Measurements from ENCODE around the gene PCNX2.
"Not testable (repeated sequence)": the region's sequence is repeated elsewhere in the genome, so short reads cannot be mapped to it uniquely, and the experiment has no call there.

Gene PCNX2

DNA sequence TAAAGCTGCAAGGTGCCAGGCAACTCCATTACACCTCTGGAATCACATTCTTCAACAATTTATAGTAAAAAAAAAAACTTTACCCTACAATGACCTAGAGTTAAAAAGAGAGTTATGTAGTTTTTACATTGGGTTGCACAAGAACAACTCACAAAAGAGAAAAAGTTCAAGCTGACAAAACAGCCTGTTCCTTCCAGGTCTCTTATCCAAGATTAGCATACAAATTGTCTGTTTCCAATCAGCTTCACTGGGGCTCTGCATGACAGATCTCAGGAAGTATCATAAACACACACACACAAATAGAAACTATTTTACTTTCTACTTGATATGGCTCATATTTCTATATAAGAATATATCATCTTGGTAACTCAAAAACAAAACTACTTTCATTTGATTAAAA, 154.6 kb downstream of the PCNX2 start:
- no peak for DNase-seq

- no peak for DNase-seq
Measured at GRCh38 chr1:233140499-233140898, 155.0 kb downstream of the PCNX2 start.

DNA sequence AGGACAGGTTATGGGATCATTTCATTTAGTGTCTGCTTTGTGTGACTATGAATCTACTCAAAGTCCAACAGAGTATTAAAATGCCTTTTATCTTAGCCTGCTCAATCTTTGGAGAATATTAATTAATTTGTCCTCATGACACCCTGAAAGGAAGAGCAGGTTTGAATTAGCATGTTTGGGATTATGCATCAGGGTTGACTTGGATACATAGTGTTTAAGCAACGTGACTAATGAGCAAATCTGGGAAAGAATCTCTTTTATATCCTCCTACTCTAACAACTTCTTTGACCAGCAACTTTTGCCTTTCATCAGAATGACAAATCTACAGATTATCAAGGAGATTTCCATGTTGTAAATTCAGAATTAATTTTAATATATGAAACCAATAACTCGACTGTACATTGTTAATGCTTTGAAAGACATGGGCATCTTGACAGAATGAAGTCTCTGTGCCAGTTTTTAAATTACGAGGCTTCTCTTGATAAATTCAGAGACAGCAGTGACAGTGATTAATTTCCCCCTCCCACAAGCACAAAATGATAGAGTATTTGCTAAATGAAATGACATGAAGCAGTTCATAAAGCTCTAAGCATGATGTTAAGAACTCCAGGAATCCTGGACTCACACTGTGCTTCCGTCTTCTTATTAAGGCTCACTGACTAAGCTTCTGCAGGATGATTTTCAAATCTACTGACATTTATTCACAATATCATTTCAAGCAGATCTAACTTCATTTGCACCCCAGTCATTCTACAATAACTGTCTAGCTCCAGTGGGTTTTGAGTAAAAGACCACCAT, 156.5 kb downstream of the PCNX2 start:
- DNase-seq: no peak

DNA sequence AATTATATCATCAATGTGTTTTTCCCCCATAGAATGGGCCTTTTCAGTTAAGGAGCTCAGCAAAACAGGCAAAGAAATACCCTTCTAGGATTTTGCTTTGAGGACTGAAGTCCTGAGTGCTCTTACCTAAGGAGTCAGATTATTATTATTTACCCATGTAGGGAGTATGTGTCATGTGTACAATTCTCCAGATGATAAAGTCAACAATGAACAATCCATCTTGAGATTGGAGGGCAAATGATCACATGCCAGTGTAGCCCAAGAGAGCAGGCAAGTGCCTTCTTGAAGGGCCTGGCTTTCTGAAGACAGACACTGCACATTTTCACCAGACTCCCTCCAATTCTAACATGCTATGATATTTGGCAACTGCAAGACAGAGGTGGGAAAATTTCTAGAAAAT, 159.7 kb downstream of the PCNX2 start:
- DNase-seq: no peak

- no peak for DNase-seq
Measured at GRCh38 chr1:233132445-233132844, 163.1 kb downstream of the PCNX2 start.

- not testable (repeated sequence) for DNase-seq
Measured at GRCh38 chr1:233129031-233129430, 166.5 kb downstream of the PCNX2 start.

GRCh38 chr1:233127157-233127556, 168.4 kb downstream of the PCNX2 start:
- no peak for DNase-seq

DNA sequence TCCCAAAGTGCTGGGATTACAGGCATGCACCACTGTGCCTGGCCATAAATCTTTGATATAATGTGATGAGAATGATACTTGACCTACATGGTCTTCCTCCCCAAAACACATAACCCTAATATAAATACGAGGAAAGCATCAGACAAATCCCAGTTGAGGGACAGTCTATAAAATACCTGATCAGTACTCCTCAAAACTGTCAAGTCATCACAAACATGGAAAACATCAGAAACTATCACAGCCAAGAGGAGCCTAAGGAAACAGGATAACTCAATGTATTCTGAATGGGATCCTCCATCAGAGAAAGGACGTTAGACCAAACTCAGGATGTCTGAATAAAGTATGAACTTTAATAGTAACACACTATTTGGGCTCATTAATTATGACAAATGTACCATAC, 172.7 kb downstream of the PCNX2 start:
- no peak for DNase-seq

DNA sequence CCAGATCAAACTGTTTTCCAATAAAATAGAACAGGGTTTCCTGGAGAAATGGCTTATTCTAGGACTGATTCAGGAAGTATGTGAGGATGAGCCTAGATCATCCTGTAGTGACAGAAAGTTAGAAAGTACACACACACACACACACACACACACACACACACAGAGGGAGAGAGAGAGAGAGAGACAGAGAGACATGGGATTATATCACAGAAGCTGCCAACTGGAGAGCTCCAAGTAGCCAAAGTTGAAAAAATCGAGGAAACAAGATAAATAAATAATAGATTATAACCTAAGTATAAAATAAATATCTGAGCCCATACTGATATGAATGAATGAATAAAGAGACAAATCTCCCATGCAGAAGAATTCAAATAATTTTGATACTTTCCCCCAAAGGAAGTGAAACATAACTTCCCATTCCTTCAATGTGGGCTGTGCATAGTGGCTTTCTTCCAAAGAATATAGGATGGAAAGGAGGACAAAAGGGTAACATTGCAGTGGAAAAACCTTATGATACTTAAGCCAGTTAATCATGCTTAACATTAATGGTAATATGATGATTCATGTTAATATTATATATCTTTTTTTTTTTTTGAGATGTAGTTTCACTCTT, 173.5 kb downstream of the PCNX2 start:
- no peak for DNase-seq

DNA sequence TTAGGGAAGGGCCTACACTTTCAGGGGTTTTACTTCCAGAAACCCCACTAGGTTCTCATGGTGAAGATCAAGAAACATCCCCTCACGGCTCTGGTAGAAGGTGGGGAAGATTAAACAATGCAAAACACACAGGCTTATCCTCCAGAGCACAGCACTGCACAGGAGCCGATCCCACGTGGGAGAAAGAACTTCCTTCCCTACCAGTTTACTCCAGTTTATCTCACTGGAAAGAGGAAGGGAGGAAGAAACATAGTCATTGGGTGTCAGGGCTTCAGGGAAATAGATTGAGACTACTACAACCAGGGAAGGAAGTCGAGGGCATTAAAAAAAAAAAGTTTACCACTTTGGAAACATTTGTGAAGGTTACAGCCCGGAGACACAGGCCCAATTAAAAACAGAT, 180.7 kb downstream of the PCNX2 start:
- DNase-seq: no peak

- DNase-seq: no peak
Measured at GRCh38 chr1:233114159-233114558, 181.4 kb downstream of the PCNX2 start.

DNA sequence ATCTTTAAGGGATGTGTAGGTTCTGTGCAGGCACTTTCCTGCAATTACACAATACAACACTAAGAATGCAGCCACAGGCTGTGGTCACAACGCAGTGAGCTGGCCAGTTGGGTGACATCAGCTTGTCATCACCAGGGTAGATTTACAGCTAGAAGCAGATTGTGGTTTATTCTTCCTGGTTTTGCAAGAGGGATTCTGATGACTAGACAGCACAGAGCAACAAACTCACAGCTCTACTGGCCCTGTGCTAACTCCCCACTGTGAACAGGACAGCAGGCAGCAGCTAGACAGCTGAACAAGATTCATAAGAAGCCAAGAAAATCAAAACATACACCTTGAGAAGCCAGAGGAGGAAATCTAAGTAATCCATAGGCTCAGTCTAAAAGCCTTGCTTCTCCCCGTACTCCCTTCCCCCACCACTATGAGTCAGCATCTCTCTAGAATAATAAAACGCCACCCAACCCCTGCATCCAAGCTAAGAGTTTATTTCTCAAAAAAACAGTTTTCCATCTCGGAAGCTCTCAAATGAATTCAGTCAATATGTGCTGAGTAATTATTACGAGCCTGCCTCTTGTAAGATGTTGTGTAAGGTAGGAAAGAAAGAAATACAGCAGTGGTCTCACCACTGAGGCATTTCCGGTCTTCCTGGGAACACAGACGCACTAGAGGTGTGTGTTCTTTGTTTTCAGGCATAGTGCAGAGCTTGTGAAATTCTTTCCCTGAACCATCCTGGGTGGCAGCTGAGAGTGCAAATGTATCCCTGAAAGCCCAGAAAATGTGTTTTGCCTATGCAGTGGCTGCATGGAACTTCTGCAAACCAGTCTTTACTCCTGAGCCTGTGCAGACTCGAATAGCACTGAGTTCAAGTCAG, 182.3 kb downstream of the PCNX2 start:
- no peak for DNase-seq

DNA sequence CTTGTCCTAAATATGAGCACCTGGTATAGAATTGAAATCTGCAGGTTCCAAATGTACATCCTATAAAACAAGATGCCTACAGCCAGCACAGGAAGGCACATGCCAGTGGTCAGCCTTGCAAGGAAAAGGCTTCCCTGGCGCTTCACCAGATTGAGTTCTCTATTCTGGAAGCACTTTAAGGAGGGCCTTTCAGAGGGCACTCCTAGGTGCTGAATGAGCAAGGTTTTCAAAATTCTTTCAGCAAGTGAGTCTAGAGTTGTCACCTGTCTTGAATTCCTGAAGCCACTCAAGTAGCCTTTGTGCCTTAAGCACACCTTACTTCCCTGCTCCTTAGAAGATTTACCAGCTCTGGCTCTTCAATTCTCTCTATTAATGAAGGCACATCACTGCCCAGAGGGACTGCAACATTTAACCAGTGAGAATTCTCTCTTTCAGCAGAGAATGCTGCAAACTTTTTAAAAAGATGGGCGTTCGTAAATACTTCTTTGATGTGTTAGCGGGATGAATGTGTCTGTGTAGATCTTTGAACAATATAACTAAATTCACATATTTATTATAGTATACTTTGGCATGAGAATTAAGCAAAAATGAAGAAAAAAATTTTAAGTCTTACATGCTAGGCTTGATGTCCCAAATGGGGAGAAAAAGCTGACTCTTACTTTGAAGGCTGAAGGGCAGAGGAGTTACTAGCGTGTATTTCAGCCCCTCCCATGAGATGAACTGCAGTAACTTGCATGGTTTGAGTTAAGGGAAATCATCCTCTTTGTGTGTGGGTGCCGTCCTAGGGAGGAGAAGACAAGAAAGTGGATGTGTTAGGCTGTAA, 183.1 kb downstream of the PCNX2 start:
- no peak for DNase-seq

GRCh38 chr1:233111731-233112130, 183.8 kb downstream of the PCNX2 start:
- no peak for DNase-seq

DNA sequence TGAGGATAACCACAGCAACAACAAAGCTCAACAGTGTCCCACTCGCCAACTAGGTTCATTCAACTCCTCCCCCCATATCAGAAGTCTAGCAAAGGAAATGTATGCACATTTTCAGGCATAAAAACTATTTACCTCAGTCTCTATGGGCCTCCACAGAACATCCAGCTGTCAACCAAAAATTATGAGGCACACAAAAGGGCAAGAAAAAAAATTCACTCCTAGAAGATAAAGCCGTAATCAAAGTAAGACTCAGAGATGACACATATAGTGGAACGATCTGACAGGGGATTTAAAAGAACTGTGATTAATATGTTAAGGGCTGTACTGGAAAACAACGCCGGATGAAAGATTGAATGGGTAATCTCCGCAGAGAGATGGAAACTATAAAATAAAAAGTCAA, 186.4 kb downstream of the PCNX2 start:
- no peak for DNase-seq

DNA sequence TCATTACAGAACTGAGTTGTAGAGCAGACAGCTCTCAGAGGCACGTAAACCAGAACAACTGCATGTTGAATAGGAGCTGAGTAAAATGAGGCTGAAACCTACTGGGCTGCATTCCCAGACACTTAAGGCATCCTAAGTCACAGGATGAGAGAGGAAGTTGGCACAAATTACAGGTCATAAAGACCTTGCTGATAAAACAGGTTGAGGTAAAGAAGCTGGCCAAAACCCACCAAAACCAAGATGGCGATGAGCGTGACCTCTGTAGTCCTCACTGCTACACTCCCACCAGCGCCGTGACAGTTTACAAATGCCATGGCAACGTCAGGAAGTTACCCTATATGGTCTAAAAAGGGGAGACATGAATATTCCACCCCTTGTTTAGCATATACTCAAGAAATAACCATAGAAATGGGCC, 187.8 kb downstream of the PCNX2 start:
- not testable (repeated sequence) for DNase-seq

DNA sequence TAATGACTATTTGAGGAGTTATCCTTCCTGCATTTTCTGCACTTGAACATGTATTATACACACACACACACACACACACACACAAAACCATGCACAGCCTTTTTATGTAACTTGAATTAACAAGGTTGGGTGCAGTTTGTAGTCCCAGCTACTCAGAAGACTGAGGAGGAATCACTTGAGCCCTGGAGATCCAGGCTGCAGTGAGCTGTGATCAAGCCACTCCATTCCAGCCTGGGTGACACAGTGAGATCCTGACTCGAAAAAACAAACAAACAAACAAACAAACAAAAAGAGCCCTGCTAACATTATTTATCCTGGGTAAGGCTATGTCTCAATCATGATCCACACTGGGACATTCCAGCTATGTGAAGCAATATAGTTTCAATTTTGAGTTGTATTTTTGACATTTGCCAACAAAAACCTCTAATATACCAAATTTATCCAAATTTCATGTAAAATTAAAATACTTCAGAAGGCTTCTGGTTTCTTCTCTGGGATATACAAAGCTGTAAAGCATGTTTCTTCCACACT, 188.3 kb downstream of the PCNX2 start:
- DNase-seq: no peak

DNA sequence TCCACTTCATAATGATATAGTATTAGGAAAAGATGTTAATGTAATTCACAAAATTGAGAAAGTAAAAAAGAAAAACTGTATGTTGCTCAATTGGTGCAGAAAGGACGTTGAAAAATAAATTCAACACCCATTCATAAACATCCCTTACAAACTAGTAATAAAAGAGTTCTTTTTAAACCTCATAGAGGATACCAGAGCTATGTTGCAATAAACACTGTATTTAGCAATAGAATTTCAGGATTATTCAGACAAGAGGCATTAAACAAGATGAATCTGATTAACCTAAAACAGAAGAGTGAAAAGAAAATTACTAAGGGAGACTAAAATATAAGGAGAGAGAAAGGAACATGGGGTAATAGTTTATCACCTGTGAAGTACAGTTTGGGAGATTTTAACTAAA, 190.3 kb downstream of the PCNX2 start:
- DNase-seq: no peak

DNA sequence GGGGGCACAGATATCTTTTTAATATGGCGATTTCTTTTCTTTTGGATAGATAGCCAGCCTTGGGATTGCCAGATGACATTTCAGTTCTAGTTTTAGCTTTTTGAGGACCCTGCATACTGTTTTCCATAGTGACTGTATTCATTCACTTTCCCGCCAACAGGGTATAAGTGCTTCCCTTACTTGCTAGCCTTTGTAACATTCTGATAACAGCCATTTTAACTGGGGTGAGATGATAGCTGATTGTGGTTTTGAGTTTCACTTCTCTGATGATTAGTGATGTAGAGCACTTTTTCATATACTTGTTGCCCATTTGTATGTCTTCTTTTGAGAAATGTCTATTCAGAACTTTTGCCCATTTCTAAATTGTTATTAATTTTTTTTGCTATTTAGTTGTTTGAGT, 193.2 kb downstream of the PCNX2 start:
- no peak for DNase-seq

GRCh38 chr1:233097959-233098580, 197.5 kb downstream of the PCNX2 start:
- no peak for DNase-seq

DNA sequence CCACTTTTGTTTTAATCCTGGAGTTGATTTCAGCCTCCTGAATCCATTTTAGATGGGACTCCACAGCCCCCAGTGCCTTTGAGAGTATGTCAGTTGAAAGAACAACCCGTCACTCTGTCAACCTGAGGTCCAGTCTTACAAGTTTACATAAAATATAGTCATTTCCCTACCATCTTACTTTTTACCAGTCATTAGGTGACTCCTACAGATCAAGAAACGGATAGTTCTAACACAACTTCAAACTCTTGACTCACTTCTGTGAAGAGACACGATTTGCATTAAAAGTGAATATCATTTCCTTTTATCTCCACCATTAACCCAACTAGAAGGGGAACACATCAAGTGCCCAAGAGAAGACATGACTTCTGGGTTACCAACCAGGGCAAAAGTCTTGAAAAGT, 198.0 kb downstream of the PCNX2 start:
- no peak for DNase-seq

GRCh38 chr1:233094691-233095090, 200.8 kb downstream of the PCNX2 start:
- no peak for DNase-seq

Measured in NCI-H69 (cell line).